ENCODE data around the gene BTBD6.

Gene BTBD6

DNA sequence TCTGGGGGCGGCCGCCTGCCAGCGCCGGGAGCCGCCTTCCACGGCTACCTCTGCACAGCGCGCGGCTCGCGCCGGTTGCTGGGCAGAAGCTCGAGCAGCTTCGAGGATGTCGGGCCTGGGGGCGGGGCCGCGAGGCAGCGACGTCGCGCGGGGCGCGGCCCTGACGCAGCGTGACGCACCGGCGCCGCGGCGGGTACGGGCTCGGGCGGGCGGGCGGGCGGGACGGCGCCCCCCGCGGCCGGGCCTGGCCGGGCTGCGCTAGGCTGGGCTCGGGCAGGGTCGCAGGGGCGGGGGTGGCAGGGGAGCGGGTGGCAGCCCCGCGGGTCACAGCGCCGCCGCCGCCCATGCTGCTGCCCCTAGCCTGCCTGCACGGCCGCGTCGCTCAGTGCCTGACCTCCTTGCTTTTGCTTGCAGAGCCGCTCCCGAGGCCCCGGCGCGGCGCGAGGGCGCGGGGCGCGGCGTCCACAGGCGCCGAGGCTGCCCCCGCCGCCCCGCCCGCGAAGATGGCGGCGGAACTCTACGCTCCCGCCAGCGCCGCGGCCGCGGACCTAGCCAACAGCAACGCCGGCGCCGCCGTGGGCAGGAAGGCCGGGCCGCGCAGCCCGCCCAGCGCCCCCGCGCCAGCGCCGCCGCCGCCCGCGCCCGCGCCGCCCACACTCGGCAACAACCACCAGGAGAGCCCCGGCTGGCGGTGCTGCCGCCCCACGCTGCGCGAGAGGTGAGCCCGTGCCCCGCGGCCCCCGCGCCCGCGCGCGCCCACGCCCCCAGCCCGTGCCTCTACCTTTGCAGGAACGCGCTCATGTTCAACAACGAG lies at the start of gene BTBD6:
Gene BTBD6, plus strand, starts transcription at position 166 of the 814 bp plus-strand sequence. Its CDS starts 179 bp downstream, at position 345.
- DNase-seq, result peak; percentile 81

DNA sequence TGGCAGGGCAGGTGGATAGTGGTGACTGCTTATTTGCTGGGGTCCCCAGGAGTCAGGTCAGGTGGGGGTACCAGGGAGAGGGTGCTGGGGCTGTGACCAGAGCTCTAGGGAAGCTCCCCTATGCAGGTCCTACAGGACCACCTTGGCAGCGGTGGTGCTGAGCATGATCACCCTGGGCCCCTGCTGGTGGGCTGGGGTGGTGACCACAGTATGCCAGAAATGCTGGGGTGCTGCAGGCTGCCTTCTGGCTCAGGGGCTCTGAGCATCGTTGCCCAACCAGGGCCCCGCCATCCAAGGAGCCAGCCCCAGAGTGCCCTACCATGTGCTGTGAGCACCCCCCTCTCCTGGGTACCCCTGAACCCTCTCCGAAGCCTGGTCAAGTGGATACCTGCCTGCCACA lies 49.7 kb upstream of the BTBD6 start:
- DNase-seq, result no peak

DNA sequence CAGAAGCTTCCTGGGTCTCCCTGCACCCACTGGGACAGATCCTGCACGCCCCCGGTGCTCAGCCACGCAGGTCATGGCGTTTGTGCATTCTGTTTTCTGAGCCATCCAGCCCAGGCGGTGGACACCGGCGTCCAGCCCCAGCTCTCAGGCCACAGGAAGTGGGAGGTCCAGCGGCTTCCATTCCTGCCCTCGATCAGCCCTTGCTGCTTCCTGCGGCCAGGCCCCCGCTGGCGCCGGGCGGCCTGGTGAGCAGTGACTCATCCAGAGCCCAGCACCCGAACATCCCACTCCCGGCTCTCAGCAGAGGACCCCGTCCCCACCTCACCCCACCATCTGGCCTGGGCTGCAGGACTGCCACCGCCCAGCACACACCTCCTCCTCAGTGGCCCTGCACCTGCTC lies 49.2 kb upstream of the BTBD6 start:
- DNase-seq, result no peak

DNA sequence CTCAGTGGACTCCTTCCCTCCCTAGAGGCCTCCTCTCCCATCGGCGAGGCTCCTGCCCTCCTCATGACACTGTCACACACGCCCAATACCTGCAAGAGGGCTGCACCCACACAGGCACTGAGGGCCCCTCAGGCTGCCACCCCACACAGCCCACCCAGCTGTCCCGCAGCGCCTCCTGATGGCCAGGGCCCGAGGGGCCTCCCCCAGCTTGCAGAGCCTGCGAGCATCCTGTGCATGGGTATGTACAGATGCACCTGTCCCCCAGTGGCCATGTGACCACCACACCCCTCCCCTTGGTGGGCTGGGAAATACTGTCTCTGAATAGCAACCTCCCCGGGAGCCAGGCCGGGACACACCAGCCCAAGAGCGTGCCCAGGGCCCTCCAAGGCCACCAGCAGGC lies 48.3 kb upstream of the BTBD6 start:
- no peak for DNase-seq

GRCh38 chr14:105200641-105201040 lies 47.7 kb upstream of the BTBD6 start:
- DNase-seq, result no peak

GRCh38 chr14:105201156-105201924 lies 47.0 kb upstream of the BTBD6 start:
- DNase-seq, result no peak

GRCh38 chr14:105201925-105202513 lies 46.3 kb upstream of the BTBD6 start:
- no peak for DNase-seq

DNA sequence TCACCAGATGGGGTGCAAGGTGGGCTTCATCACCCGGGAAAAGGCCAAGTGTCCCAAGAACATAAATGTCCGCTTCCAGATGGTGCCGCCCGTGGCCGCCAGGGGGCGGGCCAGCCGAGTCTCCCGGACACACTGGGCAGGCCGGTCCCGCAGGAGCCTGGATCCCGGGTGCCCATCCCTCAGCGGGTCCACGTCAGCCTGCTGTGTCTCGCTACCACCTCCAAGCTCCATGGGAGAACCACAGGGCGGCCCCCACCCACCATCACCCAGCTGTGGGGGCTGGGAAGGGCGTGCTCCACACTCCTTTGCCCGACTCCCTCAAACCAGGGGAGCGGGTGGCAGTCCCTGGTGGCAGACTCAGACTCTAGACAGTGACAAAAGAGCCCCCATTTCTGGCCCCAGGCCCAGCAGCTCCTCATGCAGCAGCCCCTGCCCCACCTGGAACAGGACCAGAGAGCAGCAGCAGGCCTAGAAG lies 45.2 kb upstream of the BTBD6 start:
- peak; percentile 35 for DNase-seq

DNA sequence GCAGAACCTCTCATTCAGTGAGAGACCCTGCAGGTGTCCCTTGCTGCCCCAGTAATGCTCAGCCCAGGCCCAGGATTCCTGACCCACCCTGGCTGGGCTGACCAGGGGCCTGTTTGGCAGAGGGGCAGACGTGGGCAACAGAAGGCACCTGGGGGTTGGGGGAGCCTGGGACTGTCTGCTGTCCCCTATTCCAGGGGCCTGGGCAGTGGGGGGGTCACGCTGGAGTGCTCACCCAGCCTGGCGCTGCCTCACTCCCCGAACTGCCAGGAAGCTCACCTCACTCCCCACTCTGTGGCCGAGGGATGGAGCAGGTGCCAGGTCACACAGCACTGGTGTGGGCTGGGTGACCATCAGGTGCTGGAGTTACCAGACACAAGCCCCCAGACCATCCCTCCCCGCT lies 44.6 kb upstream of the BTBD6 start:
- no peak for DNase-seq

GRCh38 chr14:105204206-105204930 lies 44.0 kb upstream of the BTBD6 start:
- DNase-seq, result no peak

- DNase-seq, result no peak
These were observed 43.2 kb upstream of the BTBD6 start for GRCh38 chr14:105204931-105205672.

- DNase-seq, result no peak
These were observed 42.6 kb upstream of the BTBD6 start for GRCh38 chr14:105205673-105206208.

- DNase-seq, result no peak
These were observed 41.5 kb upstream of the BTBD6 start for GRCh38 chr14:105206873-105207272.

DNA sequence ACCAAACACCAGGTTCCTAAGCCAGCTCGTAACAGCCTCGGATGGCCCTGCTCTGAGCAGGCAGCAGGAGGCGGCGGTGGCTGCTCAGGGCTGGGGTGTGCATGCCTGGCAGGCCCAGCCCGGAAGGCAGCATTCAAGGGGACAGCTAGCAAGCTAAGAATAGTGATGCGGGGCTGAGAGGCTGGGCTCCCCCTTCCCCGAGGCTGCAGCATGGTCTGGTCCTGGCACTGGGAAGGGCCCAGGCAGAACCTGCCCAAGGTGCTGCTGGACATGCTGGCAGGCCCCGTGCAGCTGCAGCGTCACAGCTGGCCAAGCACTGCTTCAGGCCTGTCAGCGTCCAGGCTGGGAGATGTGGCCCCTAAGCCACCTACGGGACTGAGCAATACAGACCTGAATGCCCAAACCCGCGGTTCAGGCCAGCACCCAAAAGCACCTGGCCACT lies 40.9 kb upstream of the BTBD6 start:
- no peak for DNase-seq

GRCh38 chr14:105207996-105208737 lies 40.2 kb upstream of the BTBD6 start:
- no peak for DNase-seq

DNA sequence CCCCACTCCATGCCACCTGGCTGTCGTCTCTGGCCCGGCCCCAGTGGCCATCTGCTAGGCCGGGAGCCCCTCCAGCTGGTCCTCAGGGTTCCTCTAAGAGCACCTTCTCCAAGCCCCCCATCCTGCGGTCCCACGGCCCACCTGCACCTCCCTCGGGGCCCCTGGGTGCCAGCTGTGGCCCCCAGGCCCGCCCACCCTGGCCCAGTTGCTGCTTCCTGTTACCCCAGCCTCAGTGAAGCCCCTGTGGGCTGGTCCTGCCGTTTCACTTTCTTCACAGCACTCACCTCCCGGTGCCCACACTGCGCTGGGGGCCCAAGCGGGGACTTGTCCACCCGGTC lies 39.6 kb upstream of the BTBD6 start:
- DNase-seq, result no peak

DNA sequence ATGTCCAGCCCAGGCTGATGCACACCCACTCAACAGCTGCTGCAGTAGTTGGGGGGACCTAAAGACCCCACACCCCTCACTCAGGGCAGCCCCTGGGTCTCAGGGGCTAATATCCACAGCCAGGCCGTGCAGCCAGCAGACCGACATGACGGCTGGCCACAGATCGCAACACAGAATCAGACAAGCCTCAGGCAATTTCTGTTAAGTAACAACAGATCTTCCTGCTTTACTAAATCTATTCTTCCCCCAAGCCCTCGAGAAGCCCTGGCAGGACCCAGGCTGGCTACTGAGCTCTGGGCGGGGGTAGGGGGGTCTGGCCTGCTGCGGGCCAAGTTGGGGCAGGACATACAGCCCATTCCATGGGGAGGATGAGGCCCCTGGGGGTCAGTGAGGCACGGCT lies 39.2 kb upstream of the BTBD6 start:
- DNase-seq, result no peak

DNA sequence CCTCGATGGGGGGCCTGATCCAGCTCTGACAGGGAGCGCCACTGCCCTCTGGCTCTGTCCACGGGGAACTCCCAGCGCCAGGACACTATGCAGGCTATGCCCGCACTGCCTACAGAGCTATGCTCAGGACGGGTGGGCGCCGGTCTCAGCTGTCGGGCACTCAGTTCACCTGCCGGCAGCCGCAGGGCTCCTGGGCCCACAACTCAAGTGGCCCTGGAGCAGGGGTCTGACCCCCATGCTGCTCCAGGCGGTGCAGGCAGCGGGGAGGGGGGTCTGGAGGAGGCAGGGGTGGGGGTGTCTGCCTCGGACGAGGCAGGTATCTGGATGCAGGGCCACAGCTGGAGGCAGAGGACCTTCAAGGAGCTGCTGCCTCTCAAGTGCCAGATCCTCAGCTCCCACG lies 38.7 kb upstream of the BTBD6 start:
- no peak for DNase-seq

- DNase-seq, result no peak
These were observed 37.9 kb upstream of the BTBD6 start for GRCh38 chr14:105210266-105211025.

DNA sequence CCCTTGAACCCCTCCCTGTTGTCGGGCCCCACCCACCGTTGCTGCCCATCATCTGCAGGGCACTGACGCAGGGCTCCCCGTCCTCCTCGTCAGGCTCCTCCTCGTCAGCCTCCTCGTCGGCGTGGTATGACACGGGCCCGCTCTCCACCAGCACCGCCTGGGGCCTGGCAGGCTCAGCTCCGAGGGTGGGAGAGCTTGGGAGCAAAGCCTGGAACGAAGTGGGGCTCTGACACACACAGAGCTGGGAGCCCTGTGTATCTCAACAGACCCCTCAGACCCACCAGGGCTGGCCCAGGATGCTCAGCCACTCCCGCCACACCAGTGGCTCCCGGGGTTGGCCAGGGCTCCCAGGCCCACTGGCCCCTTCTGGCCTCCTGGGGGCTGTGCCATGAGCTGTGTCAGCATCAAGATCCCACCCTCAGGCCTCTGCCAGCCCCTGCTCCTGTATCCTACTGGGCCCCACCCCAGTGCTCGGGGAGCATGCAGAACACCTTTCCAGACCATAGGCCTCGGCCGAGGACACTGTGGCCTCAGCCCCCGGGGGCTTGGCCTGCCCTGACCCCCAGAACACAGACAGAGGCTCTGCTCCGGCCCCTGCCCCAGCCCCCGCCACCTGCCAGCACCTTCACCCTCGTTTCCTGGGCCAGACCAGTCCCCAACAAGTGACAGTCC lies 37.1 kb upstream of the BTBD6 start:
- DNase-seq, result no peak

All from NCI-H774 (cell line).